HepG2 (cell line): ENCODE results near the gene PYGO2. TPM values are rescaled to one million over a fixed set of nuclear protein-coding genes. Genes with fewer than 3 reads are reported as not detected.

Source experiments
- ARNTL ChIP-seq: sonication (generic); formaldehyde crosslinking; IDR thresholded peaks from 2 replicates; pipeline ENCODE4 v1.4.0; 2020; ENCODE audit warnings: mild to moderate bottlenecking, missing genetic modification reagents
- ATF1 ChIP-seq: IDR thresholded peaks from 2 replicates; pipeline ENCODE4 v1.6.1; 2016; ENCODE audit warnings: mild to moderate bottlenecking, control low read depth
- ATF4 ChIP-seq, 2 experiments: fragments of 450-650 bp in 1 of 2; sonication (generic) in 1 of 2; formaldehyde crosslinking; IDR thresholded peaks; 2 replicates each; pipeline versions ENCODE4 v1.5.0 to v1.8.0; 2020 to 2022; ENCODE audit warnings: mild to moderate bottlenecking in 1 of 2, missing genetic modification reagents in 1 of 2
- BRD4 ChIP-seq: sonication (generic); formaldehyde crosslinking; IDR thresholded peaks from 2 replicates; pipeline ENCODE4 v1.4.0; 2020; ENCODE audit warnings: missing genetic modification reagents
- CENPX ChIP-seq: sonication (generic); formaldehyde crosslinking; IDR thresholded peaks from 2 replicates; pipeline ENCODE4 v1.9.0; 2021; ENCODE audit warnings: mild to moderate bottlenecking, missing genetic modification reagents, moderate library complexity
- FIP1L1 ChIP-seq: fragments of 200-400 bp; formaldehyde crosslinking; IDR thresholded peaks from 2 replicates; pipeline ENCODE4 v1.6.1; 2018; ENCODE audit warnings: low read depth, mild to moderate bottlenecking, low read length, moderate library complexity, borderline replicate concordance; ENCODE audit not compliant: insufficient read depth
- KDM5A ChIP-seq: fragments of 200-600 bp; sonication (generic); IDR thresholded peaks from 2 replicates; pipeline ENCODE4 v1.7.0; 2018; ENCODE audit warnings: antibody characterized with exemption, mild to moderate bottlenecking, low read length, borderline replicate concordance
- MAFK ChIP-seq, 2 experiments: IDR thresholded peaks in 1 of 2; conservative IDR thresholded peaks in 1 of 2; 2 replicates each; pipeline ENCODE4 v1.6.1; 2011; ENCODE audit warnings: improper control_type of control experiment in 2 of 2, low read length in 2 of 2
- PAF1 ChIP-seq: IDR thresholded peaks from 2 replicates; pipeline ENCODE4 v1.6.1; 2016; ENCODE audit warnings: missing genetic modification reagents, missing compliant biosample characterization
- RELA ChIP-seq: sonication (generic); formaldehyde crosslinking; IDR thresholded peaks from 2 replicates; pipeline ENCODE4 v1.4.0; 2020; ENCODE audit warnings: missing genetic modification reagents
- RNF2 ChIP-seq: fragments of 450-650 bp; conservative IDR thresholded peaks from 2 replicates; pipeline ENCODE4 v1.6.1; 2016; ENCODE audit warnings: low read depth
- SP2 ChIP-seq: sonication (generic); formaldehyde crosslinking; IDR thresholded peaks from 2 replicates; pipeline ENCODE4 v1.5.1; 2020; ENCODE audit warnings: mild to moderate bottlenecking, missing genetic modification reagents
- TCF12 ChIP-seq, 2 experiments: fragments of 450-650 bp in 1 of 2; sonication (generic) in 1 of 2; formaldehyde crosslinking in 1 of 2; IDR thresholded peaks; 2 replicates each; pipeline versions ENCODE4 v1.6.1 to v1.8.0; 2017 to 2022; ENCODE audit warnings: antibody characterized with exemption in 1 of 2, mild to moderate bottlenecking in 1 of 2, missing genetic modification reagents in 1 of 2, moderate library complexity in 1 of 2
- THRA ChIP-seq: sonication (generic); formaldehyde crosslinking; IDR thresholded peaks from 2 replicates; pipeline ENCODE4 v1.4.0; 2020; ENCODE audit warnings: missing genetic modification reagents, borderline replicate concordance
- ZFX ChIP-seq: sonication (generic); formaldehyde crosslinking; IDR thresholded peaks from 2 replicates; pipeline ENCODE4 v1.4.0; 2020; ENCODE audit warnings: mild to moderate bottlenecking, low read depth, missing genetic modification reagents, moderate library complexity
- ZNF232 ChIP-seq: sonication (generic); formaldehyde crosslinking; IDR thresholded peaks from 2 replicates; pipeline ENCODE4 v1.4.0; 2020; ENCODE audit warnings: missing genetic modification reagents, borderline replicate concordance
- ZNF335 ChIP-seq: sonication (generic); formaldehyde crosslinking; IDR thresholded peaks from 2 replicates; pipeline ENCODE4 v1.4.0; 2020; ENCODE audit warnings: missing genetic modification reagents
- ZNF414 ChIP-seq: sonication (generic); formaldehyde crosslinking; IDR thresholded peaks from 2 replicates; pipeline ENCODE4 v1.5.0; 2020; ENCODE audit warnings: missing genetic modification reagents
- ZNF576 ChIP-seq: sonication (generic); formaldehyde crosslinking; IDR thresholded peaks from 2 replicates; pipeline ENCODE4 v1.4.0; 2020; ENCODE audit warnings: mild to moderate bottlenecking, missing genetic modification reagents
- ZNF577 ChIP-seq: sonication (generic); formaldehyde crosslinking; IDR thresholded peaks from 2 replicates; pipeline ENCODE4 v1.4.0; 2020; ENCODE audit warnings: mild to moderate bottlenecking, low read depth, missing genetic modification reagents, borderline replicate concordance
- ZNF678 ChIP-seq: sonication (generic); formaldehyde crosslinking; IDR thresholded peaks from 2 replicates; pipeline ENCODE4 v1.4.0; 2020; ENCODE audit warnings: mild to moderate bottlenecking, missing genetic modification reagents
- ZNF746 ChIP-seq: sonication (generic); formaldehyde crosslinking; IDR thresholded peaks from 2 replicates; pipeline ENCODE4 v1.8.0; 2022; ENCODE audit warnings: mild to moderate bottlenecking, missing genetic modification reagents
- ZNF777 ChIP-seq: sonication (generic); formaldehyde crosslinking; IDR thresholded peaks from 2 replicates; pipeline ENCODE4 v1.4.0; 2020; ENCODE audit warnings: missing genetic modification reagents
- ZNF850 ChIP-seq: sonication (generic); formaldehyde crosslinking; conservative IDR thresholded peaks from 2 replicates; pipeline ENCODE4 v1.9.0; 2021; ENCODE audit warnings: mild to moderate bottlenecking, missing genetic modification reagents
- ZNF878 ChIP-seq: sonication (generic); formaldehyde crosslinking; IDR thresholded peaks from 2 replicates; pipeline ENCODE4 v1.8.1; 2023; ENCODE audit warnings: mild to moderate bottlenecking, missing genetic modification reagents, moderate library complexity
- polyA plus RNA-seq, 8 experiments: library from polyadenylated mRNA; depleted of rRNA in 3 of 8; stranded (reverse) in 7 of 8; unstranded in 1 of 8; fragments of >200 nt; fragmentation: Illumina TruSeq in 4 of 8; extraction: Trizol in 4 of 8; gene quantifications; 2 replicates each; pipeline versions ENCODE4 v1.2.1 to v1.2.3, GENCODE V29; 2011 to 2016; ENCODE audit warnings: low read depth in 4 of 8, missing spikeins in 1 of 8, mixed read lengths in 1 of 8; ENCODE audit not compliant: insufficient read depth in 1 of 8
- total RNA-seq, 5 experiments: library from RNA; depleted of rRNA; stranded (reverse); fragments of >200 nt; fragmentation: Illumina TruSeq; extraction: Trizol; gene quantifications; 2 replicates each; pipeline ENCODE4 v1.2.3, GENCODE V29; 2016; ENCODE audit warnings: low read depth in 1 of 5
- TF ChIP-seq, protein P1 (sequence below): IDR thresholded peaks from 2 replicates; pipeline ENCODE4 v1.6.1; 2016; ENCODE audit warnings: missing compliant biosample characterization, missing genetic modification reagents, borderline replicate concordance

Gene PYGO2
- total and polyA plus RNA-seq, 2 of the 13 experiments (the other 11 are each of a cell fraction or from before 2014, with no cell fraction given) = 20.3 to 21.8 TPM

DNA sequence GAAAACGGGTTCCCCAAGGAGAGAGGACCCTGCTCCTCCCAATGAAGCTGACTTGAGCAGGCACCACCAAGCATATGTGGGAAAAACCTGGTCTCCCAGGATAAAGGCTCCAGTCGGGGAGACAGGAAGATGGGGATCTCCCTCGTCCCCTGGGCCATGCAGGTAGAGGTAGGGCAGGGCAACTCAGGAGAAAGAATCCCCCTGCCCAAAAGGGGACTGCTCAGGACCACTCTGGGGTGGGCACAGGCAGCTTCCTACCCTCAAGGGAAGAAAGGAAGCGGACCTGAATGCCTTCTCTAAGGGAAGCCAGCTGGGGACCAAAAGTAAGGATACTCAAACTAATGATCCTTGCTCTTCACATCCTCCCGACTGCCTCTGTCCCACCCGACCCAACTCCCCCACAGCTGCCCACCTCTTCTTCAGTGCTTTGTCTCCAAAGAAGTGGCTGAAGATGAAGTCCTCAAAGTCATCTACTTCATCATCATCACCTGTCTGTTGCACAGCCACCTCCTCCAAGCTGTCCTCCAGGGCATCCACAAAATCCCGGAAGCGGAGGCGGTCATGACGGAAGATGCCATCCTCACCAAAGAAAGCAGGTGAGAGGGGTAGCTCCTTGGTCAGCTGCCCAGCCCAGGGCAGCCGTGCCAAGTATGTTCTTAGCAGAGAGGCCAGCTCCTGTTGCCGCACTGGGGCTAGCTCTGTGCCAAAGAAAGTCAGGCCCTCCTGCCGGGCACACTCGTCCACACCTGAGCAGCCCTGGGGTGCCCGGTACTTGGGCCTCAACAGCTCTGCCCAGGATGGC lies 16.2 kb downstream of the PYGO2 start (continued):
- TF ChIP-seq ZNF577 (no peak), ZNF777 (CRISPR knock-in tag) (no peak), KDM5A (no peak), THRA (CRISPR knock-in tag) (no peak), MAFK (conservative IDR thresholded peaks at IDR 0.05 in 1 of 2, IDR thresholded peaks at IDR 0.05 in 1 of 2; ENCODE audit: low read length in 2 of 2) (no peak), ZNF232 (CRISPR knock-in tag) (0 out of 2 replicates have a peak, but pooled peaks have one; percentile 12), ATF1 (CRISPR knock-in tag) (no peak), ZNF576 (CRISPR knock-in tag) (no peak), RNF2 (no peak), ZNF678 (CRISPR knock-in tag) (no peak), ATF4 (CRISPR knock-in tag; IDR thresholded peaks at IDR 0.05) (no peak), RELA (CRISPR knock-in tag) (no peak), CENPX (CRISPR knock-in tag) (no peak), ZFX (CRISPR knock-in tag) (no peak), ZNF414 (0 out of 2 replicates have a peak, but pooled peaks have one; percentile 18), ZNF850 (CRISPR knock-in tag) (0 out of 2 replicates have a peak, but pooled peaks have one; percentile 22), PAF1 (no peak), ARNTL (CRISPR knock-in tag) (no peak), BRD4 (CRISPR knock-in tag) (no peak), FIP1L1 (no peak), TCF12 (IDR thresholded peaks at IDR 0.05) (no peak), TCF12 (CRISPR knock-in tag; IDR thresholded peaks at IDR 0.05) (no peak), ZNF335 (CRISPR knock-in tag) (no peak), ZNF746 (CRISPR knock-in tag) (no peak), ZNF878 (CRISPR knock-in tag) (no peak), SP2 (CRISPR knock-in tag) (peak; percentile 49; the same call in 1 of the 2 replicates)
- TF ChIP-seq, protein P1, sequence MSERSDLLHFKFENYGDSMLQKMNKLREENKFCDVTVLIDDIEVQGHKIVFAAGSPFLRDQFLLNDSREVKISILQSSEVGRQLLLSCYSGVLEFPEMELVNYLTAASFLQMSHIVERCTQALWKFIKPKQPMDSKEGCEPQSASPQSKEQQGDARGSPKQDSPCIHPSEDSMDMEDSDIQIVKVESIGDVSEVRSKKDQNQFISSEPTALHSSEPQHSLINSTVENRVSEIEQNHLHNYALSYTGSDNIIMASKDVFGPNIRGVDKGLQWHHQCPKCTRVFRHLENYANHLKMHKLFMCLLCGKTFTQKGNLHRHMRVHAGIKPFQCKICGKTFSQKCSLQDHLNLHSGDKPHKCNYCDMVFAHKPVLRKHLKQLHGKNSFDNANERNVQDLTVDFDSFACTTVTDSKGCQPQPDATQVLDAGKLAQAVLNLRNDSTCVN (CRISPR knock-in tag) = no peak
